ENCODE measurements around the gene KRTAP10-2.
A peak's percentile ranks its signal among the peaks of the same experiment; 100 is the strongest.

Gene KRTAP10-2, protein sequence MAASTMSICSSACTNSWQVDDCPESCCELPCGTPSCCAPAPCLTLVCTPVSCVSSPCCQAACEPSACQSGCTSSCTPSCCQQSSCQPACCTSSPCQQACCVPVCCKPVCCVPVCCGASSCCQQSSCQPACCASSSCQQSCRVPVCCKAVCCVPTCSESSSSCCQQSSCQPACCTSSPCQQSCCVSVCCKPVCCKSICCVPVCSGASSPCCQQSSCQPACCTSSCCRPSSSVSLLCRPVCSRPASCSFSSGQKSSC

GRCh38 chr21:44551340-44551961 is at the start of gene KRTAP10-2:
Gene KRTAP10-2, minus strand, starts transcription at chr21:44551505. Its CDS starts 47 bp downstream, at chr21:44551458.
- TF ChIP-seq USF1 (IDR thresholded peaks at IDR 0.05) = peak; percentile 60; the same call in 1 of the 2 replicates
- TF ChIP-seq, protein P1, sequence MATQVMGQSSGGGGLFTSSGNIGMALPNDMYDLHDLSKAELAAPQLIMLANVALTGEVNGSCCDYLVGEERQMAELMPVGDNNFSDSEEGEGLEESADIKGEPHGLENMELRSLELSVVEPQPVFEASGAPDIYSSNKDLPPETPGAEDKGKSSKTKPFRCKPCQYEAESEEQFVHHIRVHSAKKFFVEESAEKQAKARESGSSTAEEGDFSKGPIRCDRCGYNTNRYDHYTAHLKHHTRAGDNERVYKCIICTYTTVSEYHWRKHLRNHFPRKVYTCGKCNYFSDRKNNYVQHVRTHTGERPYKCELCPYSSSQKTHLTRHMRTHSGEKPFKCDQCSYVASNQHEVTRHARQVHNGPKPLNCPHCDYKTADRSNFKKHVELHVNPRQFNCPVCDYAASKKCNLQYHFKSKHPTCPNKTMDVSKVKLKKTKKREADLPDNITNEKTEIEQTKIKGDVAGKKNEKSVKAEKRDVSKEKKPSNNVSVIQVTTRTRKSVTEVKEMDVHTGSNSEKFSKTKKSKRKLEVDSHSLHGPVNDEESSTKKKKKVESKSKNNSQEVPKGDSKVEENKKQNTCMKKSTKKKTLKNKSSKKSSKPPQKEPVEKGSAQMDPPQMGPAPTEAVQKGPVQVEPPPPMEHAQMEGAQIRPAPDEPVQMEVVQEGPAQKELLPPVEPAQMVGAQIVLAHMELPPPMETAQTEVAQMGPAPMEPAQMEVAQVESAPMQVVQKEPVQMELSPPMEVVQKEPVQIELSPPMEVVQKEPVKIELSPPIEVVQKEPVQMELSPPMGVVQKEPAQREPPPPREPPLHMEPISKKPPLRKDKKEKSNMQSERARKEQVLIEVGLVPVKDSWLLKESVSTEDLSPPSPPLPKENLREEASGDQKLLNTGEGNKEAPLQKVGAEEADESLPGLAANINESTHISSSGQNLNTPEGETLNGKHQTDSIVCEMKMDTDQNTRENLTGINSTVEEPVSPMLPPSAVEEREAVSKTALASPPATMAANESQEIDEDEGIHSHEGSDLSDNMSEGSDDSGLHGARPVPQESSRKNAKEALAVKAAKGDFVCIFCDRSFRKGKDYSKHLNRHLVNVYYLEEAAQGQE (IDR thresholded peaks at IDR 0.05; ENCODE audit: low read depth) = no peak

DNA sequence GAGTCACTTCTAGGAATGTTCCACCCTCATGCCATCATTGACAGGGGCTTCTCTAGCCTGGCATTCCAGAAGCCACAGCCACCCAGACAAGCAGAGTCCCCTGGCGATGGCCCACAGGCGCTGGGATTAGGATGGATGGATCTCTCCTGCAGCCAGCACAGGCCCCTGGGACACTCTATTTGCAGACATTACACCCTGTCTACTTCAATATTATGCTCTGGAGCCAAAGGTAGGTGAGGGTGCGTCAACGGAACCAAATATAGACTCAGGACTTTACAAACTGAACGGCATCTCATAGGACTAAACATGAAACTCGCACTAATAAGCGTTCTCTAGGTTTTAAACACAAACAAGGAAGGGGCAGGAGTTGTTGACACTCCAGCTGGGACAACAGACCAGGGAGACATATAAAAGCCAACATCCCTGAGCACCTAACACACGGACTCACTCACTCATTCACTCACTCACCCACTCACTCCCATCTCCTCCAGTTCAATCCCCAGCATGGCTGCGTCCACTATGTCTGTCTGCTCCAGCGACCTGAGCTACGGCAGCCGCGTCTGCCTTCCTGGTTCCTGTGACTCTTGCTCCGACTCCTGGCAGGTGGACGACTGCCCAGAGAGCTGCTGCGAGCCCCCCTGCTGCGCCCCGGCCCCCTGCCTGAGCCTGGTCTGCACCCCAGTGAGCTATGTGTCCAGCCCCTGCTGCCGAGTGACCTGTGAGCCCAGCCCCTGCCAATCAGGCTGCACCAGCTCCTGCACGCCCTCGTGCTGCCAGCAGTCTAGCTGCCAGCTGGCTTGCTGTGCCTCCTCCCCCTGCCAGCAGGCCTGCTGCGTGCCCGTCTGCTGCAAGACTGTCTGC is 49.0 kb upstream of the KRTAP10-2 start, which contains the start of gene KRTAP10-7:
KRTAP10-7 (plus strand) TSS at position 480 of the 861 bp plus-strand sequence; CDS start at position 505, 25 bp downstream.
- TF ChIP-seq NFIC (IDR thresholded peaks at IDR 0.05) = peak; percentile 56; the same call in 1 of the 2 replicates

DNA sequence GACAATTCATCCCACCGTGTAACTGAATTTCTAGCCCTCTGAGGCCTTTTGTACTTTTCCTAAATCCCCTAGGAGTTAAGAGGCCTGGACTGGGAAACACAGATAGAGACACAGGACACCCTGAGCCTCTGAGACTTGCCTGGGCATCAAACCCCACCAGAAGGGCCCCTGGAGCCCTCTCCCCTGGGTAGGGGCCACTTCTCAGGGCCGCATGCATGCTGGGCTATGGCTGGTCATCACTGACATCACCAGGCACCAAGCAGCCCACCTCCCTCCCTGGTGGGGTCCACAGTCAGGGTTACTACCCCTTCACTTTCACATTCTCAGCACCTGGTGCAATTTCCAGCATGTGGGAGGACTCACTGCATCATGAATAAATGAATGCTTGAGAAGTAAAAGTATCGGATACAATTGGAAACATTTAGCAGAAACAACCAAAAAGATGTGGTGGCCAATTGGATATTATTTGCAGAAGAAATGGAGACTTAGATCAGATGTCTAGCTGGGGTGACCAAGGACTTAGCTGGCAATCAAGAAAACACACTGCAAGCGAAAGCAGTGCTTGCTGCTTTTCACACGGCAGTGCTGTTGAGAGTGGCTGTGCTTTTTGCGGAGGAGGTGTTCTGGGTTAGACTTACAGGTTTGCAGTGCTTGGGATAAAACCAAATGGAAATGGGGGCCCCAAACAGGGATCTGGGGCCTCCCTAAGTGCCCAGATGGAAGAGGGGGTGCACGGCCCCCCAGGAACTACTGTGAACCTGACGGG is 48.1 kb upstream of the KRTAP10-2 start:
- no peak for TF ChIP-seq ZBTB7A (IDR thresholded peaks at IDR 0.05; ENCODE audit: low read depth)
- TF ChIP-seq CEBPB (IDR thresholded peaks at IDR 0.05) = no peak
- TF ChIP-seq TEAD4 (IDR thresholded peaks at IDR 0.05) = no peak
- no peak for TF ChIP-seq EGR1 (IDR thresholded peaks at IDR 0.05)
- TF ChIP-seq EP300 (IDR thresholded peaks at IDR 0.05; ENCODE audit: borderline replicate concordance) = no peak
- TF ChIP-seq YY1 (IDR thresholded peaks at IDR 0.05; ENCODE audit: low read depth) = no peak

GRCh38 chr21:44598061-44598460 is 46.8 kb upstream of the KRTAP10-2 start:
- no peak for TF ChIP-seq TCF12 (IDR thresholded peaks at IDR 0.05; ENCODE audit: low read depth)
- TF ChIP-seq YY1 (IDR thresholded peaks at IDR 0.05; ENCODE audit: low read depth) = no peak
- no peak for TF ChIP-seq EP300 (IDR thresholded peaks at IDR 0.05; ENCODE audit: borderline replicate concordance)
- TF ChIP-seq RAD21 (IDR thresholded peaks at IDR 0.05; ENCODE audit: low read depth) = no peak

- TF ChIP-seq CEBPB (IDR thresholded peaks at IDR 0.05) = no peak
- TF ChIP-seq ZBTB7A (IDR thresholded peaks at IDR 0.05; ENCODE audit: low read depth) = no peak
- no peak for TF ChIP-seq CREB1 (IDR thresholded peaks at IDR 0.05; ENCODE audit: low read depth)
- TF ChIP-seq TEAD4 (IDR thresholded peaks at IDR 0.05) = peak; percentile 78
- TF ChIP-seq RAD21 (IDR thresholded peaks at IDR 0.05; ENCODE audit: low read depth) = no peak
- TF ChIP-seq, protein P1 (IDR thresholded peaks at IDR 0.05; ENCODE audit: low read depth) = no peak
- TF ChIP-seq FOXM1 (IDR thresholded peaks at IDR 0.05; ENCODE audit: borderline replicate concordance, low read depth) = no peak
- TF ChIP-seq USF1 (IDR thresholded peaks at IDR 0.05) = no peak
- TF ChIP-seq TCF12 (IDR thresholded peaks at IDR 0.05; ENCODE audit: low read depth) = peak; percentile 58
- TF ChIP-seq NFIC (IDR thresholded peaks at IDR 0.05) = peak; percentile 46; the same call in 1 of the 2 replicates
- no peak for TF ChIP-seq TAF1 (IDR thresholded peaks at IDR 0.05; ENCODE audit: low read depth)
- no peak for TF ChIP-seq EGR1 (IDR thresholded peaks at IDR 0.05)
- no peak; the same call in 1 of the 2 replicates for TF ChIP-seq MAX (IDR thresholded peaks at IDR 0.05)
- TF ChIP-seq EP300 (IDR thresholded peaks at IDR 0.05; ENCODE audit: borderline replicate concordance) = peak; percentile 69
- TF ChIP-seq YY1 (IDR thresholded peaks at IDR 0.05; ENCODE audit: low read depth) = no peak
Measured at GRCh38 chr21:44596068-44596725, 44.9 kb upstream of the KRTAP10-2 start.

All from Ishikawa (cell line).